Endothelial cell of umbilical vein (primary cell): ENCODE results near the gene BLOC1S3. TPM values are rescaled to one million over a fixed set of nuclear protein-coding genes. Genes with fewer than 3 reads are reported as not detected.

Source experiments
- BruUV-seq: library from RNA; stranded (reverse); fragments of 400-500 nt; replicated peaks from 2 replicates; lab custom pipeline; 2021; lab: Mats Ljungman, UMichigan
- CTCF ChIA-PET: fragments of 300-600, 350-600 bp; sonication (Branson Sonifier 250); formaldehyde crosslinking; loops from one replicate; lab custom pipeline; 2021; ENCODE audit warnings: antibody characterized with exemption, inconsistent platforms; lab: Charles Lee
- POLR2A ChIA-PET: fragments of 300-600, 350-600 bp; sonication (Branson Sonifier 250); formaldehyde crosslinking; loops from one replicate; lab custom pipeline; 2021; ENCODE audit warnings: antibody characterized with exemption, inconsistent platforms; lab: Charles Lee
- DNase-seq: peaks from one replicate; pipeline ENCODE4 v3.0.0-alpha.2; 2011; ENCODE audit warnings: low read depth, low spot score
- FAIRE-seq: peaks from 2 replicates; lab custom pipeline; 2011; peaks lifted over from hg19 to GRCh38; lab: Jason Lieb, UNC
- H2AFZ ChIP-seq: 2 replicates; pipeline ENCODE4 v1.6.0; 2012; ENCODE audit warnings: low read depth, low read length, control low read depth, inconsistent platforms
- H3K27ac ChIP-seq: 2 replicates; pipeline ENCODE4 v1.5.1; 2011; ENCODE audit warnings: low read depth, mild to moderate bottlenecking, control low read depth, low read length, moderate library complexity; ENCODE audit not compliant: insufficient read depth
- H3K27me3 ChIP-seq, 2 experiments: 2 replicates each; pipeline versions ENCODE4 v1.6.0 to v1.6.1; 2011; ENCODE audit warnings: low read length in 2 of 2, mixed read lengths in 1 of 2; ENCODE audit not compliant: control insufficient read depth in 2 of 2, insufficient read depth in 2 of 2
- H3K36me3 ChIP-seq, 2 experiments: 2 replicates in 1 of 2; 3 replicates in 1 of 2; pipeline ENCODE4 v1.5.1; 2011; ENCODE audit warnings: low read length in 2 of 2, mild to moderate bottlenecking in 1 of 2, moderate library complexity in 1 of 2; ENCODE audit not compliant: control insufficient read depth in 2 of 2, insufficient read depth in 2 of 2; ENCODE audit errors: extremely low read depth in 1 of 2
- H3K4me1 ChIP-seq: 3 replicates; pipeline ENCODE4 v1.5.1; 2011; ENCODE audit warnings: mild to moderate bottlenecking, low read length; ENCODE audit not compliant: control insufficient read depth, insufficient read depth; ENCODE audit errors: extremely low read depth
- H3K4me2 ChIP-seq: 2 replicates; pipeline ENCODE4 v1.6.1; 2011; ENCODE audit warnings: low read length, control low read depth, mixed read lengths; ENCODE audit not compliant: insufficient read depth
- H3K4me3 ChIP-seq, 3 experiments: fragments of 200-600 bp in 1 of 3; sonication (generic), shearing (Covaris generic) in 1 of 3; replicated peaks in 1 of 3; 2 replicates each; pipeline ENCODE4 v1.5.1; 2011 to 2016; ENCODE audit warnings: control low read depth in 3 of 3, low read length in 3 of 3, mild to moderate bottlenecking in 2 of 3, inconsistent platforms in 1 of 3, low read depth in 1 of 3, moderate library complexity in 1 of 3; ENCODE audit not compliant: insufficient read depth in 1 of 3
- H3K79me2 ChIP-seq: 2 replicates; pipeline ENCODE4 v1.6.0; 2012; ENCODE audit warnings: low read length, inconsistent platforms; ENCODE audit not compliant: control insufficient read depth, insufficient read depth
- H3K9ac ChIP-seq: replicated peaks from 2 replicates; pipeline ENCODE3; 2011; ENCODE audit warnings: low read length, control low read depth; ENCODE audit not compliant: insufficient read depth; ENCODE audit errors: extremely low read depth
- H3K9me1 ChIP-seq: replicated peaks from 3 replicates; pipeline ENCODE4 v1.6.0; 2011; ENCODE audit warnings: mild to moderate bottlenecking, low read length; ENCODE audit not compliant: control insufficient read depth, insufficient read depth; ENCODE audit errors: extremely low read depth
- H3K9me3 ChIP-seq: replicated peaks from 2 replicates; pipeline ENCODE4 v1.5.1; 2012; ENCODE audit warnings: low read length, inconsistent platforms; ENCODE audit not compliant: control insufficient read depth, insufficient read depth
- H4K20me1 ChIP-seq: replicated peaks from 2 replicates; pipeline ENCODE3; 2011; ENCODE audit warnings: mild to moderate bottlenecking, low read length; ENCODE audit not compliant: control insufficient read depth, insufficient read depth; ENCODE audit errors: extremely low read depth
- EZH2 ChIP-seq: IDR thresholded peaks from 2 replicates; pipeline ENCODE4 v1.6.1; 2012; ENCODE audit warnings: borderline replicate concordance, low read depth, mild to moderate bottlenecking, moderate library complexity, low read length, inconsistent platforms; ENCODE audit not compliant: severe bottlenecking
- FOS ChIP-seq: IDR thresholded peaks from 2 replicates; pipeline ENCODE4 v1.6.1; 2011; ENCODE audit warnings: mild to moderate bottlenecking, low read length, moderate library complexity, borderline replicate concordance; ENCODE audit not compliant: insufficient read depth
- GATA2 ChIP-seq: IDR thresholded peaks from 2 replicates; pipeline ENCODE4 v1.7.0; 2011; ENCODE audit warnings: low read depth, mild to moderate bottlenecking, moderate library complexity, mixed read lengths, low read length; ENCODE audit not compliant: insufficient read length, insufficient read depth
- JUN ChIP-seq: IDR thresholded peaks from 2 replicates; pipeline ENCODE4 v1.6.1; 2011; ENCODE audit warnings: borderline replicate concordance, low read depth; ENCODE audit not compliant: insufficient read length, insufficient read depth
- MYC ChIP-seq: IDR thresholded peaks from one replicate; pipeline ENCODE4 v1.6.1; 2011; ENCODE audit warnings: mild to moderate bottlenecking, low read depth, low read length
- POLR2A ChIP-seq: IDR thresholded peaks from 2 replicates; pipeline ENCODE4 v1.6.1; 2012; ENCODE audit warnings: low read depth, mild to moderate bottlenecking, control low read depth, low read length
- POLR2AphosphoS5 ChIP-seq: IDR thresholded peaks from 2 replicates; pipeline ENCODE4 v1.6.1; 2012; ENCODE audit warnings: low read depth, mild to moderate bottlenecking, control low read depth, low read length, moderate library complexity; ENCODE audit not compliant: insufficient read depth
- dilution Hi-C: fragments of 300-500 bp; cut with MboI; formaldehyde crosslinking; loops from one replicate; pipeline ENCODE4 v1.15.0; 2019; ENCODE audit warnings: low sequenced_read_pairs; ENCODE audit not compliant: extremely low pct_ligation_motif_present
- intact Hi-C: fragments of 100-400 bp; cut with micrococcal nuclease; formaldehyde crosslinking; loops from one replicate; pipeline ENCODE4 v1.10.0; 2022
- polyA plus RNA-seq, 4 experiments: library from polyadenylated mRNA; depleted of rRNA in 3 of 4; stranded (reverse) in 3 of 4; unstranded in 1 of 4; fragments of >200 nt; gene quantifications; 2 replicates each; pipeline versions ENCODE4 v1.2.1 to v1.2.3, GENCODE V29; 2011 to 2012; ENCODE audit warnings: missing spikeins in 1 of 4
- total RNA-seq: library from RNA; stranded (reverse); gene quantifications from 2 replicates; pipeline ENCODE4 v1.2.3, GENCODE V29; 2021
- TF ChIP-seq, protein P1 (sequence below), 2 donors: IDR thresholded peaks; 1 replicate in 1 of 2; 2 replicates in 1 of 2; pipeline ENCODE4 v1.5.1; 2011; ENCODE audit warnings: low read length in 2 of 2, mild to moderate bottlenecking in 2 of 2, moderate library complexity in 2 of 2, control low read depth in 1 of 2, inconsistent platforms in 1 of 2, low read depth in 1 of 2; ENCODE audit not compliant: insufficient read depth in 1 of 2; ENCODE audit errors: extremely low read depth in 1 of 2
- TF ChIP-seq, protein P2 (sequence below): IDR thresholded peaks from 2 replicates; pipeline ENCODE4 v1.6.1; 2011; ENCODE audit not compliant: insufficient read depth, insufficient read length

Gene BLOC1S3
- total and polyA plus RNA-seq, 2 donors (not counting 3 experiments of a cell fraction or from before 2014, with no cell fraction given), result 13.6 to 17.4 TPM

DNA sequence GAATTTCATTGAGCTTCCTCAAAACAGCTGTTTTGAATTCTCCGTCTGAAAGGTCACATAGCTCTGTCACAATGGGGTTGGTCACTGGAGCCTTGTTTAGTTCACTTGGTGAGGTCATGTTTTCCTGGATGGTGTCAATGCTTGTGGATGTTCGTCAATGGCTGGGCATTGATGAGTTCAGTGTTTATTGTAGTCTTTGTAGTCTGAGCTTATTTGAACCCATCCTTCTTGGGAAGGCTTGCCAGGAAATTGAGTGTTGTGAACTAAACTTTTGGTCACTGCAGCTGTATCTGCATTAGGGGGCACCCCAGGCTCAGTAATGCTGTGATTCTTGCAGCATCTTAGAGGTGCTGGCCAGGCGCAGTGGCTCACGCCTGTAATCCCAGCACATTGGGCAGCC lies 22.0 kb downstream of the BLOC1S3 start:
- peak; percentile 49 for FAIRE-seq
- H3K27ac ChIP-seq, result no peak overlapping the region
- no peak overlapping the region for H2AFZ ChIP-seq
- peak; percentile 73 for DNase-seq
- H3K4me2 ChIP-seq, result no peak overlapping the region
- H3K79me2 ChIP-seq, result no peaks in the 10 kb centered on the region
- H3K9me3 ChIP-seq, result no peaks in the 10 kb centered on the region
- ChIA-PET POLR2A (no interaction called here), CTCF (interaction anchor here (0.6 to 5.8 kb wide), 28 partner anchors 11 to 278 kb away, joined by 3 to 102 read pairs (median 4); partner anchors contain the start of gene BLOC1S3)
- H3K27me3 ChIP-seq, result no peaks in the 10 kb centered on the region
- H4K20me1 ChIP-seq, result no peaks in the 10 kb centered on the region
- H3K4me3 ChIP-seq, result no peak overlapping the region
- H3K9ac ChIP-seq, result no peak overlapping the region
- dilution Hi-C loops, result no loop called here
- H3K36me3 ChIP-seq, result no peaks in the 10 kb centered on the region
- intact Hi-C loops, result loop anchor here (1.0 kb wide), 2 partner anchors 48 to 138 kb away; no protein-coding TSS in a partner anchor
- no peak for TF ChIP-seq GATA2
- TF ChIP-seq, protein P1, sequence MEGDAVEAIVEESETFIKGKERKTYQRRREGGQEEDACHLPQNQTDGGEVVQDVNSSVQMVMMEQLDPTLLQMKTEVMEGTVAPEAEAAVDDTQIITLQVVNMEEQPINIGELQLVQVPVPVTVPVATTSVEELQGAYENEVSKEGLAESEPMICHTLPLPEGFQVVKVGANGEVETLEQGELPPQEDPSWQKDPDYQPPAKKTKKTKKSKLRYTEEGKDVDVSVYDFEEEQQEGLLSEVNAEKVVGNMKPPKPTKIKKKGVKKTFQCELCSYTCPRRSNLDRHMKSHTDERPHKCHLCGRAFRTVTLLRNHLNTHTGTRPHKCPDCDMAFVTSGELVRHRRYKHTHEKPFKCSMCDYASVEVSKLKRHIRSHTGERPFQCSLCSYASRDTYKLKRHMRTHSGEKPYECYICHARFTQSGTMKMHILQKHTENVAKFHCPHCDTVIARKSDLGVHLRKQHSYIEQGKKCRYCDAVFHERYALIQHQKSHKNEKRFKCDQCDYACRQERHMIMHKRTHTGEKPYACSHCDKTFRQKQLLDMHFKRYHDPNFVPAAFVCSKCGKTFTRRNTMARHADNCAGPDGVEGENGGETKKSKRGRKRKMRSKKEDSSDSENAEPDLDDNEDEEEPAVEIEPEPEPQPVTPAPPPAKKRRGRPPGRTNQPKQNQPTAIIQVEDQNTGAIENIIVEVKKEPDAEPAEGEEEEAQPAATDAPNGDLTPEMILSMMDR (IDR thresholded peaks at IDR 0.05; ENCODE audit: extremely low read depth in 1 of 2, insufficient read depth in 1 of 2, low read depth in 1 of 2, low read length in 2 of 2), result peak; percentile 52 to 60
- H3K9me1 ChIP-seq, result no peaks in the 10 kb centered on the region
- peaks cover 4% of the 10 kb centered on the region for H3K4me1 ChIP-seq
- BruUV-seq, result no TSS peak

DNA sequence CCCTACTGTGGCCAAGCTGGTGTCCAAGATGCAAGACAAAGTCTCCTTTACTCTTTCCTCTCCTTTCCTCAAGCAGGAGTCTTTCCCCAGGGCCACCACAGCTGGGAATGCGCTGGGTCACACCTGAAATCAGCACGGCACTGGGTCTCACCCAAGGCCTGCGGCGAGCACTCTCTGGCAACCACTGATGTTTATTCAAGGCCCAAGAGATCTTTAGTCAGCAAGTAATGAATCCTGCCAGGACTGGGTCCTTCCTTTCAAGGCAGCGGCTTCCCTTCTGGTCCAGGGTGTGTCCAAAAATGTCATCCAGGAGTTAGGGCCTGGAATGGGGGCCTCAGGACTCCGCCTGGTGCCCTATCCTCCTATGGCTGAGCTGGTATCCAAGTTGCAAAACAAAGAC lies 24.1 kb downstream of the BLOC1S3 start:
- H3K27ac ChIP-seq, result no peak overlapping the region
- no peaks in the 10 kb centered on the region for H3K27me3 ChIP-seq
- H3K79me2 ChIP-seq, result no peaks in the 10 kb centered on the region
- DNase-seq (no peak), FAIRE-seq (no peak)
- no peak overlapping the region for H3K4me3 ChIP-seq
- TF ChIP-seq GATA2 (no peak), EZH2 (no peak), MYC (no peak), JUN (no peak), POLR2A (no peak), FOS (no peak), POLR2AphosphoS5 (no peak)
- TF ChIP-seq, protein P1 (IDR thresholded peaks at IDR 0.05; ENCODE audit: extremely low read depth in 1 of 2, insufficient read depth in 1 of 2, low read depth in 1 of 2, low read length in 2 of 2), result no peak
- TF ChIP-seq, protein P2, sequence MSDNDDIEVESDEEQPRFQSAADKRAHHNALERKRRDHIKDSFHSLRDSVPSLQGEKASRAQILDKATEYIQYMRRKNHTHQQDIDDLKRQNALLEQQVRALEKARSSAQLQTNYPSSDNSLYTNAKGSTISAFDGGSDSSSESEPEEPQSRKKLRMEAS, result no peak
- no peaks in the 10 kb centered on the region for H3K9me3 ChIP-seq
- no peak overlapping the region for H3K4me2 ChIP-seq
- no peaks in the 10 kb centered on the region for H4K20me1 ChIP-seq
- ChIA-PET CTCF (interaction anchor here (0.6 to 5.8 kb wide), 3 partner anchors 11 to 135 kb away, joined by 5 to 102 read pairs (median 76); no protein-coding TSS in a partner anchor), POLR2A (no interaction called here)
- no peak overlapping the region for H3K9ac ChIP-seq
- H3K36me3 ChIP-seq, result no peaks in the 10 kb centered on the region
- BruUV-seq, result no TSS peak
- H2AFZ ChIP-seq, result no peak overlapping the region
- dilution Hi-C loops, result no loop called here
- intact Hi-C loops, result no loop called here
- no peaks in the 10 kb centered on the region for H3K9me1 ChIP-seq
- H3K4me1 ChIP-seq, result no peaks in the 10 kb centered on the region
